SK-N-SH (cell line): ENCODE data around the gene CCT2. TPM values are rescaled to one million over a fixed set of nuclear protein-coding genes. Genes with fewer than 3 reads are reported as not detected.

Source experiments
- CTCF ChIA-PET: fragments of 300-600, 350-600 bp; formaldehyde crosslinking; extraction: SDS; loops from one replicate; lab custom pipeline; 2021; lab: Yijun Ruan, JAX
- POLR2A ChIA-PET: fragments of 350-600 bp; sonication (Branson Sonifier 250); formaldehyde crosslinking; extraction: SDS; loops from one replicate; lab custom pipeline; 2020; ENCODE audit warnings: antibody characterized with exemption, inconsistent platforms; lab: Yijun Ruan, JAX
- DNase-seq: peaks from one replicate; pipeline ENCODE4 v3.0.0; 2012
- H2AFZ ChIP-seq: fragments of 200-600 bp; sonication (generic); 2 replicates; pipeline ENCODE4 v1.8.1; 2016; ENCODE audit warnings: antibody characterized with exemption, mild to moderate bottlenecking, low read depth
- H3F3A ChIP-seq: fragments of 200-600 bp; sonication (generic); replicated peaks from 2 replicates; pipeline ENCODE3; 2016; ENCODE audit warnings: antibody characterized with exemption, mild to moderate bottlenecking; ENCODE audit not compliant: insufficient read depth
- H3K27ac ChIP-seq, 2 experiments: fragments of 200-500 bp in 1 of 2; fragments of 200-600 bp in 1 of 2; sonication (Bioruptor generic) in 1 of 2; sonication (generic), shearing (Covaris generic) in 1 of 2; 2 replicates each; pipeline versions ENCODE4 v1.5.1 to v1.6.1; 2014 to 2016; ENCODE audit warnings: low read depth in 2 of 2, inconsistent platforms in 1 of 2, low read length in 1 of 2, mild to moderate bottlenecking in 1 of 2, mixed read lengths in 1 of 2
- H3K27me3 ChIP-seq: fragments of 200-600 bp; sonication (generic), shearing (Covaris generic); 2 replicates; pipeline ENCODE4 v1.6.1; 2016; ENCODE audit warnings: mixed run types; ENCODE audit not compliant: insufficient read depth
- H3K36me3 ChIP-seq, 2 experiments: fragments of 200-500 bp in 1 of 2; fragments of 200-600 bp in 1 of 2; sonication (Bioruptor generic) in 1 of 2; sonication (generic) in 1 of 2; replicated peaks in 1 of 2; 2 replicates each; pipeline versions ENCODE3 to v1.5.1; 2014 to 2016; ENCODE audit warnings: low read length in 1 of 2, mild to moderate bottlenecking in 1 of 2; ENCODE audit not compliant: insufficient read depth in 2 of 2, control insufficient read depth in 1 of 2
- H3K4me1 ChIP-seq, 2 experiments: fragments of 200-500 bp in 1 of 2; fragments of 200-600 bp in 1 of 2; sonication (Bioruptor generic) in 1 of 2; sonication (generic), shearing (Covaris generic) in 1 of 2; 2 replicates each; pipeline versions ENCODE4 v1.5.1 to v1.6.1; 2014 to 2016; ENCODE audit warnings: low read depth in 1 of 2, low read length in 1 of 2, mixed run types in 1 of 2; ENCODE audit not compliant: insufficient read depth in 2 of 2, control insufficient read depth in 1 of 2
- H3K4me2 ChIP-seq: fragments of 200-600 bp; sonication (generic), shearing (Covaris generic); 2 replicates; pipeline ENCODE4 v1.6.1; 2017; ENCODE audit warnings: mixed run types
- H3K4me3 ChIP-seq, 2 experiments: fragments of 200-500 bp in 1 of 2; fragments of 200-600 bp in 1 of 2; sonication (Bioruptor generic) in 1 of 2; sonication (generic), shearing (Covaris generic) in 1 of 2; 2 replicates each; pipeline versions ENCODE4 v1.5.1 to v1.8.1; 2014 to 2016; ENCODE audit warnings: low read depth in 2 of 2, inconsistent platforms in 1 of 2, low read length in 1 of 2, mild to moderate bottlenecking in 1 of 2, mixed read lengths in 1 of 2, moderate library complexity in 1 of 2
- H3K79me2 ChIP-seq: fragments of 200-600 bp; sonication (generic); 2 replicates; pipeline ENCODE4 v1.8.1; 2017; ENCODE audit warnings: mild to moderate bottlenecking; ENCODE audit not compliant: insufficient read depth
- H3K9ac ChIP-seq: fragments of 200-600 bp; sonication (generic); 2 replicates; pipeline ENCODE4 v1.6.1; 2017; ENCODE audit warnings: mixed run types
- H3K9me2 ChIP-seq: fragments of 200-600 bp; sonication (generic); 2 replicates; pipeline ENCODE4 v1.6.1; 2017; ENCODE audit warnings: mixed run types
- H3K9me3 ChIP-seq: fragments of 200-600 bp; sonication (generic); 2 replicates; pipeline ENCODE4 v1.6.1; 2017; ENCODE audit warnings: mixed run types, mild to moderate bottlenecking, moderate library complexity
- H4K20me1 ChIP-seq: fragments of 200-600 bp; sonication (generic); 2 replicates; pipeline ENCODE4 v1.6.1; 2017; ENCODE audit warnings: mild to moderate bottlenecking, mixed run types; ENCODE audit not compliant: insufficient read depth
- CHD2 ChIP-seq: fragments of 150-350 bp; IDR thresholded peaks from 2 replicates; pipeline ENCODE4 v1.6.1; 2018; ENCODE audit warnings: low read length; ENCODE audit not compliant: partially characterized antibody
- CTCF ChIP-seq: fragments of 200-600 bp; sonication (generic); IDR thresholded peaks from 2 replicates; pipeline ENCODE4 v1.6.1; 2017; ENCODE audit warnings: antibody characterized with exemption, mild to moderate bottlenecking, moderate library complexity
- ELF1 ChIP-seq: IDR thresholded peaks from 2 replicates; pipeline ENCODE4 v1.4.0; 2012
- JUND ChIP-seq: IDR thresholded peaks from 2 replicates; pipeline ENCODE4 v1.4.0; 2012
- MAX ChIP-seq: IDR thresholded peaks from 2 replicates; pipeline ENCODE4 v1.4.0; 2012; ENCODE audit warnings: low read depth
- NFIC ChIP-seq: IDR thresholded peaks from 2 replicates; pipeline ENCODE4 v1.4.0; 2012; ENCODE audit warnings: borderline replicate concordance
- NRF1 ChIP-seq: IDR thresholded peaks from 2 replicates; pipeline ENCODE4 v1.6.1; 2012; ENCODE audit warnings: low read depth, mild to moderate bottlenecking, low read length
- RAD21 ChIP-seq: IDR thresholded peaks from 2 replicates; pipeline ENCODE4 v1.6.1; 2012; ENCODE audit warnings: mild to moderate bottlenecking, low read length
- RCOR1 ChIP-seq: fragments of 150-350 bp; IDR thresholded peaks from 2 replicates; pipeline ENCODE4 v1.6.1; 2017; ENCODE audit warnings: antibody characterized with exemption, low read length
- RFX5 ChIP-seq: IDR thresholded peaks from 2 replicates; pipeline ENCODE4 v1.6.1; 2012; ENCODE audit warnings: mild to moderate bottlenecking, improper control_type of control experiment, low read length
- SMC3 ChIP-seq: IDR thresholded peaks from 2 replicates; pipeline ENCODE4 v1.6.1; 2012; ENCODE audit warnings: low read depth, low read length, improper control_type of control experiment
- TCF12 ChIP-seq: IDR thresholded peaks from 2 replicates; pipeline ENCODE4 v1.4.0; 2012
- USF1 ChIP-seq: IDR thresholded peaks from 2 replicates; pipeline ENCODE4 v1.4.0; 2012; ENCODE audit warnings: low read depth, borderline replicate concordance
- ZBTB33 ChIP-seq: IDR thresholded peaks from 2 replicates; pipeline ENCODE4 v1.4.0; 2012; ENCODE audit warnings: low read depth, borderline replicate concordance
- WGBS: methylation state at CpG from one replicate; pipeline ENCODE4 v1.1.6; 2017; ENCODE audit warnings: low lambda C conversion rate; 5-methylcytosine and 5-hydroxymethylcytosine counted together
- polyA plus RNA-seq, 3 experiments: library from polyadenylated mRNA; depleted of rRNA; stranded (reverse); fragments of >200 nt; gene quantifications; 2 replicates each; pipeline ENCODE4 v1.2.3, GENCODE V29; 2012

Gene CCT2
- polyA plus RNA-seq, 1 of the 3 experiments (the other 2 are of a cell fraction): 181 TPM

- POLR2A ChIA-PET: no interaction called here
- no peak for DNase-seq
- H2AFZ ChIP-seq: no peak overlapping the region
- peaks cover 31% of the 10 kb centered on the region for H3F3A ChIP-seq
- CTCF ChIA-PET: interaction anchor here (0.6 to 4.5 kb wide), 44 partner anchors 10 to 279 kb away, joined by 3 to 66 read pairs (median 4); partner anchors contain the start of genes CCT2 and FRS2
- TF ChIP-seq NFIC: no peak
- TF ChIP-seq RCOR1: no peak
- TF ChIP-seq ELF1: no peak
- no peak for TF ChIP-seq ZBTB33
- TF ChIP-seq RAD21: no peak
- peaks cover 8% of the 10 kb centered on the region; the same call in 1 of the 2 replicates for H4K20me1 ChIP-seq
- H3K36me3 ChIP-seq: peaks cover 45 to 60% of the 10 kb centered on the region in 2 experiments
- no peak overlapping the region for H3K4me3 ChIP-seq
- 73% methylated on average over 10 of the region's 10 CpGs for WGBS
- H3K27me3 ChIP-seq: no peaks in the 10 kb centered on the region
- H3K79me2 ChIP-seq: peaks cover 33% of the 10 kb centered on the region
- peak overlapping the region; percentile 58 to 72; a peak in 2 of 4 replicates for H3K27ac ChIP-seq
- no peak overlapping the region for H3K9ac ChIP-seq
- H3K9me3 ChIP-seq: no peaks in the 10 kb centered on the region
- H3K4me2 ChIP-seq: 0 out of 2 replicates have a peak overlapping the region, but pooled peaks have one; percentile 6
- H3K9me2 ChIP-seq: no peaks in the 10 kb centered on the region
- peaks cover 0 to 8% of the 10 kb centered on the region in 2 experiments; a peak in 3 of 4 replicates for H3K4me1 ChIP-seq
These were observed 15.2 kb upstream of the CCT2 start for GRCh38 chr12:69570000-69570516.

GRCh38 chr12:69570545-69571399 lies 14.5 kb upstream of the CCT2 start:
- no peak overlapping the region for H3K4me3 ChIP-seq
- peaks cover 31% of the 10 kb centered on the region for H3F3A ChIP-seq
- no peaks in the 10 kb centered on the region for H3K27me3 ChIP-seq
- TF ChIP-seq RAD21 (peak; percentile 78), NRF1 (peak; percentile 23; the same call in 1 of the 2 replicates), CTCF (peak; percentile 89), SMC3 (peak; percentile 76), RCOR1 (no peak), CHD2 (no peak), MAX (no peak), ELF1 (no peak), JUND (no peak), RFX5 (no peak), USF1 (no peak), TCF12 (peak; percentile 18; the same call in 1 of the 2 replicates)
- peak overlapping the region in 1 of 2 experiments; percentile 72; a peak in 1 of 4 replicates for H3K27ac ChIP-seq
- peaks cover 8% of the 10 kb centered on the region; the same call in 1 of the 2 replicates for H4K20me1 ChIP-seq
- peaks cover 33% of the 10 kb centered on the region for H3K79me2 ChIP-seq
- no peak overlapping the region for H3K9ac ChIP-seq
- H3K4me2 ChIP-seq: no peak overlapping the region
- peaks cover 0 to 8% of the 10 kb centered on the region in 2 experiments; a peak in 3 of 4 replicates for H3K4me1 ChIP-seq
- no peak overlapping the region for H2AFZ ChIP-seq
- ChIA-PET POLR2A (no interaction called here), CTCF (interaction anchor here (0.6 to 4.5 kb wide), 63 partner anchors 9 to 428 kb away, joined by 3 to 66 read pairs (median 4); partner anchors contain the start of genes CCT2 and FRS2)
- no peaks in the 10 kb centered on the region for H3K9me2 ChIP-seq
- peak; percentile 49 for DNase-seq
- WGBS: 37% methylated on average over 6 of the region's 6 CpGs
- H3K9me3 ChIP-seq: no peaks in the 10 kb centered on the region
- H3K36me3 ChIP-seq: peaks cover 48 to 58% of the 10 kb centered on the region in 2 experiments
